CD4-positive, alpha-beta T cell (primary cell): ENCODE data around the gene WDR93. TPM values are rescaled to one million over a fixed set of nuclear protein-coding genes. Genes with fewer than 3 reads are reported as not detected.
A peak's percentile ranks its signal among the peaks of the same experiment; 100 is the strongest.

Source experiments
- ATAC-seq: fragments of 200-7000 bp; cut with Tn5 transposase; one replicate; pipeline ENCODE4 v1.10.0; 2022; ENCODE audit warnings: mild to moderate bottlenecking; ENCODE audit not compliant: poor library complexity
- CTCF ChIA-PET: fragments of 350-600 bp; sonication (Branson Sonifier 250); formaldehyde crosslinking; loops from one replicate; lab custom pipeline; 2021; ENCODE audit warnings: antibody characterized with exemption, inconsistent platforms; lab: Charles Lee
- POLR2A ChIA-PET: fragments of 350-600 bp; sonication (Branson Sonifier 250); formaldehyde crosslinking; loops from one replicate; lab custom pipeline; 2021; ENCODE audit warnings: antibody characterized with exemption, inconsistent platforms; lab: Charles Lee
- DNase-seq, 14 experiments: peaks; one replicate each; pipeline ENCODE4 v3.0.0-alpha.2; 2013 to 2020; ENCODE audit warnings: mixed read lengths in 2 of 14
- H3K27ac ChIP-seq, 2 donors: one replicate each; pipeline versions ENCODE4 v1.5.1 to v1.7.0; 2013; ENCODE audit warnings: low read length in 2 of 2, low read depth in 1 of 2, mild to moderate bottlenecking in 1 of 2
- H3K27me3 ChIP-seq, 2 experiments: 1 replicate in 1 of 2; 2 replicates in 1 of 2; pipeline versions ENCODE4 v1.6.1 to v1.7.0; 2013; ENCODE audit warnings: low read length in 2 of 2, control low read depth in 1 of 2, mild to moderate bottlenecking in 1 of 2, moderate library complexity in 1 of 2; ENCODE audit not compliant: insufficient read depth in 2 of 2, control insufficient read depth in 1 of 2
- H3K36me3 ChIP-seq: one replicate; pipeline ENCODE4 v1.6.1; 2013; ENCODE audit warnings: low read length, control low read depth; ENCODE audit not compliant: insufficient read depth
- H3K4me1 ChIP-seq: one replicate; pipeline ENCODE4 v1.6.1; 2013; ENCODE audit warnings: low read length, control low read depth; ENCODE audit not compliant: insufficient read depth
- H3K4me3 ChIP-seq: one replicate; pipeline ENCODE4 v1.5.1; 2013; ENCODE audit warnings: mild to moderate bottlenecking, low read length, moderate library complexity
- H3K9me3 ChIP-seq, 2 experiments: 1 replicate in 1 of 2; 2 replicates in 1 of 2; pipeline versions ENCODE4 v1.6.1 to v1.7.0; 2013; ENCODE audit warnings: low read length in 2 of 2, mild to moderate bottlenecking in 2 of 2, control low read depth in 1 of 2, moderate library complexity in 1 of 2; ENCODE audit not compliant: control insufficient read depth in 1 of 2, insufficient read depth in 1 of 2
- H3K27ac Mint-ChIP-seq: one replicate; pipeline ENCODE4 v1.8.0; 2020; ENCODE audit warnings: mixed read lengths
- H3K27me3 Mint-ChIP-seq: one replicate; pipeline ENCODE4 v1.8.0; 2021; ENCODE audit warnings: mixed read lengths
- H3K36me3 Mint-ChIP-seq: one replicate; pipeline ENCODE4 v1.8.0; 2021; ENCODE audit warnings: low read depth, mixed read lengths
- H3K4me1 Mint-ChIP-seq: one replicate; pipeline ENCODE4 v1.8.0; 2021; ENCODE audit warnings: low read depth, mixed read lengths
- H3K4me3 Mint-ChIP-seq: one replicate; pipeline ENCODE4 v1.8.0; 2020; ENCODE audit warnings: mild to moderate bottlenecking, mixed read lengths
- H3K9me3 Mint-ChIP-seq: one replicate; pipeline ENCODE4 v1.8.0; 2020; ENCODE audit warnings: mixed read lengths
- CTCF ChIP-seq: fragments of 200-600 bp; IDR thresholded peaks from one replicate; pipeline ENCODE4 v1.8.0; 2022; ENCODE audit warnings: antibody characterized with exemption, mild to moderate bottlenecking
- intact Hi-C, 2 experiments: fragments of 100-400 bp; cut with DNase I in 1 of 2; cut with micrococcal nuclease in 1 of 2; formaldehyde crosslinking; loops; one replicate each; pipeline versions ENCODE4 v1.15.1 to v1.9.0; 2023 to 2025; cut with DNase I, micrococcal nuclease
- total RNA-seq, 174 experiments: library from RNA in 2 of 174; stranded (reverse) in 2 of 174; gene quantifications; one replicate each; pipeline ENCODE4 v1.2.3 and lab custom pipeline; 2021 to 2026

The WDR93 gene
- total RNA-seq, 2 experiments from 2014 or later: not detected

DNA sequence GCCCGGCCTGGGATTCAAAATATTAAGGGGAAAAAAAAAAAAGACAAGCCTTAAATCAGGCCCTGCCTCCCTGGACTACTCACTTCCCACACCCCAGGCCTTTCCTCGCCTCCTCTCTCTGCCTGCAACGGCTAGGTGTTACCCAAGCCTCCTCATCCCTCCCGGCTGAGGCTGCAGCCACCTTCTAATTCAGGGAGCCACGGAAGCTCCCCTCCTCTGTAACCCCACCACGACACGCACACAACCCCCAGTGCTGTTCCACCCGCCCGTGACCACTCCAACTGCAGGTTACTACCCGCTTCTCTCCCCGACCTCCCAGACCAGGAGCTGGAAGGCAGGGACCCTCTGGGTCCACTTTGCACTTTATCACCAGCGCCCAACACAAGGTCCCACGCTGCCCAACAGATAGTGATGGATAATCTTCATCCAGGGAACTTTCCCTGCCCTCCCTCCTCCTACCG is 36.3 kb upstream of the WDR93 start:
- peaks cover 0 to 9% of the 10 kb centered on the region in 2 experiments for H3K9me3 ChIP-seq
- Mint-ChIP-seq H3K27me3 (peaks cover 63% of the 10 kb centered on the region), H3K9me3 (no peaks in the 10 kb centered on the region), H3K4me3 (peak overlapping the region; percentile 35), H3K27ac (no peak overlapping the region), H3K4me1 (peaks cover 15% of the 10 kb centered on the region), H3K36me3 (no peaks in the 10 kb centered on the region)
- ATAC-seq: no peak
- no peak for TF ChIP-seq CTCF
- H3K36me3 ChIP-seq: no peaks in the 10 kb centered on the region
- H3K4me1 ChIP-seq: peaks cover 10% of the 10 kb centered on the region
- H3K27me3 ChIP-seq: peaks cover 29 to 36% of the 10 kb centered on the region in 2 experiments
- POLR2A ChIA-PET: no interaction called here
- CTCF ChIA-PET: no interaction called here
- H3K4me3 ChIP-seq: no peak overlapping the region
- DNase-seq: no peak
- intact Hi-C loops: no loop called here
- no peak overlapping the region for H3K27ac ChIP-seq

GRCh38 chr15:89654847-89655805 is 35.5 kb upstream of the WDR93 start, which contains the start of gene KIF7:
TSS of gene KIF7 (minus strand) at chr15:89655467. CDS start at chr15:89652930, 2,537 bp downstream.
- intact Hi-C loops: no loop called here
- H3K27me3 ChIP-seq: peaks cover 29 to 36% of the 10 kb centered on the region in 2 experiments
- Mint-ChIP-seq H3K4me3 (peak within 1 kb of the TSS; percentile 71), H3K9me3 (no peaks in the 10 kb centered on the region), H3K27ac (no peak within 1 kb of the TSS), H3K4me1 (peaks cover 15% of the 10 kb centered on the region), H3K36me3 (no peaks in the 10 kb centered on the region), H3K27me3 (peaks cover 69% of the 10 kb centered on the region)
- peaks cover 10% of the 10 kb centered on the region for H3K4me1 ChIP-seq
- H3K36me3 ChIP-seq: no peaks in the 10 kb centered on the region
- peaks cover 0 to 8% of the 10 kb centered on the region in 2 experiments for H3K9me3 ChIP-seq
- H3K27ac ChIP-seq: no peak within 1 kb of the TSS
- no peak for ATAC-seq
- DNase-seq: no peak
- no peak for TF ChIP-seq CTCF
- H3K4me3 ChIP-seq: peak within 1 kb of the TSS; percentile 26
- POLR2A ChIA-PET: no interaction called here
- CTCF ChIA-PET: no interaction called here

DNA sequence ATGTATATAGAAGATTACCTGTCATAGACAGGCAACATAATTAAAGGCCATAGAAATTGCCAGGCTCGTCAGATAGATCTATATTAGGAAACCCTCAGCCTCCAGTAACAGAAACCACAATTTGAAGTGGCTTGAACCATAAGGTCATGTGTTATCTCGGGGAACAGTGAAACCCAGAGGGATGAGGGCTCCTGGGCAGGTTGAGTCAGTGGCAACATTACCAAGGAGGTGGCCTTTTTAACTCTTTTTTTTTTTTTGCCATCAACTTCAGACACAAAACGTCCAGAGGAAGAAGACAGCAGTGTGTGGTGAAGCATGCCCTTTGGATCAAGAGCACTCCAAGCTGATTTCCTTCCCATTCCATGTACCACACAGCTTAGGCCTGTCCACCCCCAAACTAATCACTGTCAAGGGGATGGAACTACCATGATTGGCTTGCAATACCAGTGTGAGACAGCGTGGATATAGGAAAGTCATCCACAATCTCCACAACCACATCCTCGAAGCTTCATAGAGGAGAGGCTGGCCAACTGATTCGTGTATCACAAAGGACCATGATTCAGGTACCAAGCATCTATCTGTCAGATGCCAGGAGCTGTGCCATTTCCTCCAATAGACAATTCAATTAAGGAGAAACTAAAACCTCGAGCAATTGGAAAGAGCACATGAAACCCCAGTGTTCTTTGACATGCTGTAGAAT is 34.3 kb upstream of the WDR93 start:
- peak overlapping the region; percentile 71 for H3K4me3 Mint-ChIP-seq
- Histone ChIP-seq H3K36me3 (no peaks in the 10 kb centered on the region), H3K27ac (no peak overlapping the region), H3K4me3 (no peak overlapping the region), H3K27me3 (peaks cover 29 to 40% of the 10 kb centered on the region in 2 experiments), H3K4me1 (peaks cover 10% of the 10 kb centered on the region), H3K9me3 (peaks cover 0 to 8% of the 10 kb centered on the region in 2 experiments)
- no peak overlapping the region for H3K27ac Mint-ChIP-seq
- peaks cover 81% of the 10 kb centered on the region for H3K27me3 Mint-ChIP-seq
- intact Hi-C loops: no loop called here
- H3K36me3 Mint-ChIP-seq: no peaks in the 10 kb centered on the region
- ATAC-seq: no peak
- TF ChIP-seq CTCF: no peak
- H3K9me3 Mint-ChIP-seq: no peaks in the 10 kb centered on the region
- H3K4me1 Mint-ChIP-seq: peaks cover 15% of the 10 kb centered on the region
- ChIA-PET POLR2A (no interaction called here), CTCF (no interaction called here)
- no peak for DNase-seq
